GM21367 (cell line): ENCODE data around the gene ZBTB33.

ENCODE experiments used
- ATAC-seq: cut with Tn5 transposase; IDR thresholded peaks from one replicate; pipeline ENCODE4 v1.9.1; 2021; ENCODE audit not compliant: unreplicated experiment

ZBTB33 gene

DNA sequence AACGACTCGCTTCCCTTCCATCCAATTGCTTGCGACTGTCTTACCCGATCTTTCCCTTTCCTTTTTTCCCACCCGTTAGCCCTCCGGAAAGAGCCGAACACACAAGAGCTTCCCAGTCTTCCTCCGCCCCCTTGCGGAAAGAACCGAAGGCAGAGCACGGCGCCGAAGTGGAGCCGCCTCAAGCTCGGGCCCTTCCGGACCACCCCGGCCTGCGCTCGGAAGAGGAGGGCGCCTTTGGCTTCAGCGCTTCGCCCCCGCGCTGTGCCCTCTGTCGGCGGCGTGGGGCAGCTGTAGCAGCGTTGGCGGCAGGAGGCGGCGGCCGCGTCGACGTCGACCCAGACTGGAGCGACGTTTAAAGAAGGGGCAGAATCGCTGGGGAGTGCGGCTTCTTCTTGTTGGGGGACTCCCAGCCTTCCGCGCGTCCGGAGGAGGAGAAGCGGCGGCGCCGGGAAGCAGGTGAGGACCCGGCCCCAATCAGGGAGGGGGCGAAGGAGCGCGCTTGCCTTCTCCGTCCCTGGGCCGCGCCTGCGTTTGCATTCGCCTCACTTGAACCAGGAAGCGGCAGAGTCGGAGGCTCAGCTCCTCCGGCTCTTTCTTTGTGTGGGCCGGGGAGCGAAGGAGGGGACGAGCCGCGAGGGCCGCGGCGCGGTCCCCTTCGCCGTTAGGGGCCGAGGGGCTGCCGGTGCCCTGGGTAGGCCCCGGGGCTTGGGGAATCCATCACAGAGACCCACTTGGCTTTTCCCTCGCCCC lies at the start of gene ZBTB33:
TSS of gene ZBTB33 (plus strand) at position 291 of the 750 bp plus-strand sequence. CDS start 2,604 bp downstream, outside the sequence.
- peak; percentile 94 for ATAC-seq

DNA sequence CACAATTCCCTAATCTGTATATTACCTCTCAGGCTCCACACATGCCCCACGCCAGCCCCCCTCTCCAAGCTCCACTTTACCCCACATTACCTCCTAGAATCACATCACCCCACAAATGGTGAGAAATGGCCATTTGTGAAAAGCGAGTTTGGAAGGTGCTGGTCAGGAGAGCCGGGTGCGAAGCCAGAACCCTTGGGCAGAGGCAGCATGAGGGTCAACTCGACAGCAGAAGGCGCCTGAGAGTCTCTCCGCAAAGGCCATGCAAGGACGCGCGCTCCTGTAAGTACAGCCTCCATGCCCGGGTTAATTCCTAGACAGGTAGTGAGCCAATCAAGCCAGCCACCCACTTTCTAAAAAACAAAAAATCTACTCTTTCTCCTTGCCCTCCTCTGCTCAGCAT lies 49.8 kb upstream of the ZBTB33 start:
- ATAC-seq = no peak

GRCh38 chrX:120205816-120206753 lies 44.5 kb upstream of the ZBTB33 start:
- ATAC-seq = no peak

DNA sequence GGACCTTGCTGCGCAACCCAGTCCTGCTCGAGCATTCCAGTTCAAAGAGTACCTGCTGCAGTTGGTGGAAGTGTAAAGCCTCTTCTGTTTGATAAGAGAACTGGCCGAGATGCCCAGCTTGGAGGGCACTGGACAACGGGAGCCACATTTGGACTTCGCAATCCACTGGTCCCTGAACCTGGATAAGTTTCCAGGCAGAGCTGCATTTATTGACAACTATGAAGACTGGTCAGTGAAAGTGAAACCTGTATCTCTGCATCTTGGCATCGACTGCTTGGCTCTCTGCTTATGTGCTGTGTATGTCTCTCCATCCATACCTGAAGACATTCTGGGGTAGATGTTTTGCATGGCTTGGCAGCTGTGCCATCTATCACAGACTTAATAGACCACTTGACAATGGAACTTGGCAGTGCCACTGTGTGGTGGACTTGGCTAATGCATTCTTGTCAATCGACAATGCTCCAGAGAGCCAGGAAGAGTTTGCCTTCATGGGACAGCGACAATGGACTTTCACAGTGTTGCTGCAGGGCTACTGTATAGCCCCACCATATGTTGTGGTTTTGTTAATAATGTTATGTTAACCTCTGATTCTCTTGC lies 43.5 kb upstream of the ZBTB33 start:
- ATAC-seq = no peak

DNA sequence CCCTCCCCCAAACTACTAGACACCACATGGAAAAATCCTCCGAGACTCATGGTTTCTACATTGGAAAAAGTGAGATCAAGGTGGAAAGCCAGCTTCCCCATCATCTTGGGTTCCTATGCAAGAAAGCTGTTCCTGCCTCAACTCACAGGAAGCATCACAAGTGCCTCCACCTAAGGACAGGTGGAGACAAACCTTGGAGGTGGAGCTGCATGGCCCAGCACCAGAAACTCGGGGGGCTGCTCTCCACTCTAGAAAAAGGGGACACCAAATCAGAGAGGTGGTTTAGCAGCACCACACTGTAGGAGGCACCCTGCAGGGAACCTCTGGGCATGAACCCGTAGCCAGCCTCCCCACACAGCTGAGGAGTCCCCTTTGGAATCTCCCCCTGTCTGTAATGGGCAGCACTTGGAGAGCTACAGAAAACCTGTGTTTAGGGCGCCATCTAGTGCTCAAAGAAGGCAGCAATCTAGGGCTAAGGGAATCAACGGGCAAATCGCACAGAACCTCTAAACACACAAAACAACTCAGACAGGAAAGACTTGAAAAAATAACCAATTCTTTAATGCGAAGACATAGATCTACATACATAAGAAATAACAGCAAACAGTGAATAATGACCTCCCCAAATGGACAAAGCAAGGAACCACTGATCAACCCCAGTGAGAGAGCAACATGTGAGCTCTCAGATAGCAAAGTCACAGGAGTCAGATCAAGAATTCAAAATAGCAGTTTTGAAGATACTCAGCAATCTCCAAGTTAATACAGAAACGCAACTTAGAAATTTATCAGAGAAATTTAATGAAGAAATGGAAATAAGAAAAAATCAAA lies 37.0 kb upstream of the ZBTB33 start:
- ATAC-seq = no peak

- no peak for ATAC-seq
These were observed 27.2 kb upstream of the ZBTB33 start for GRCh38 chrX:120223374-120223773.

DNA sequence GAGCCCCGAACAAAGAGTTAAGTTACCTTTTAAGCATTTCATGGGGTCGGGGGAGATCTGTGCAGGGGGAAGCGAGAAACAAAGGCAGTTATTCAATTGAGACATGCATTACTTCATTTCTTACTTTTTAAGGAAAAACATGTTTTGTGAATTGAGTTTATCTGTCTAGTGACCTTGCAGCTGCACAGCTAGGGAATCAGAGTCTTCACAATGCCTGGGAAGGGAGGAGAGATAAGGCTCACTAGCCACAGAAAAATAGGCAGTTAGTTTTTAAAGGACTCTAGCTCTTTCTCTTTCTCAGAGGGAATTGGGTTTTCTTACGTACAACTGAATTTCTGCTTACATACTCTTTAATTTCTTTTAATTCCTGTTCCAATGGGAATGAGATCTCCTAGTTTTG lies 26.2 kb upstream of the ZBTB33 start:
- ATAC-seq = no peak

DNA sequence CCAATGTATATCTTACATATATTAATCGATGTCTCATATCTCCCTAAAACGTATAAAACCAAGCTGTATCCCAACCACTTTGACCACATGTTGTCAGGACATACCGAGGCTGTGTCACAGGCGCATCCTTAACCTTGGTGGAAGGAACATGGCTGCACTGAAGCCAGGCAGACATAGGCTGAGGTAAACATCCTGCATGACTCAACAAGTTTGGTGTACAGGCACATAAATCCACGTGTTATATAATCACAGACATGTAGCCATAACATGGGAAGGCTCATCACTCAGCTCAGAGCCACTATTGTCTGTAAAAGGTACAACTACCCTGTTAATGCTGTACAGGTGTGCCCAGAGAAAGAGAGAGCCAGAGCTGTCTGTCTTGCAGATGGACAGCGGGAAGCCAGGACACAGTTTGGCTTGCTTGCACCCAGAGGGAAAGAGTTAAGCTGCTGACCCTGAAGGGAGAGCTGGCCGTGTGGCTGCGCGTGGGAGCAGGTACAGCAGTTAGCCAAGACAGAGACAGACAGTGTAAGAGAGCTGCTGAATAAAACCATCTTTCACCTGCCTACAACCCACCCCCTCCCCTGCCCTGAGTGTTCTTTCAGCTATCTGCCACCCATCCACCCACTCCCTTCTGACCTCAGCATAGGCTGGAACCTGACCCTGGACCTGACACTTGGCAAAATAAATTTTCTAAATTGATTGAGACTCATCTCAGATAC lies 22.3 kb upstream of the ZBTB33 start:
- ATAC-seq = no peak

- ATAC-seq = no peak
These were observed 15.3 kb upstream of the ZBTB33 start for GRCh38 chrX:120235284-120235683.

DNA sequence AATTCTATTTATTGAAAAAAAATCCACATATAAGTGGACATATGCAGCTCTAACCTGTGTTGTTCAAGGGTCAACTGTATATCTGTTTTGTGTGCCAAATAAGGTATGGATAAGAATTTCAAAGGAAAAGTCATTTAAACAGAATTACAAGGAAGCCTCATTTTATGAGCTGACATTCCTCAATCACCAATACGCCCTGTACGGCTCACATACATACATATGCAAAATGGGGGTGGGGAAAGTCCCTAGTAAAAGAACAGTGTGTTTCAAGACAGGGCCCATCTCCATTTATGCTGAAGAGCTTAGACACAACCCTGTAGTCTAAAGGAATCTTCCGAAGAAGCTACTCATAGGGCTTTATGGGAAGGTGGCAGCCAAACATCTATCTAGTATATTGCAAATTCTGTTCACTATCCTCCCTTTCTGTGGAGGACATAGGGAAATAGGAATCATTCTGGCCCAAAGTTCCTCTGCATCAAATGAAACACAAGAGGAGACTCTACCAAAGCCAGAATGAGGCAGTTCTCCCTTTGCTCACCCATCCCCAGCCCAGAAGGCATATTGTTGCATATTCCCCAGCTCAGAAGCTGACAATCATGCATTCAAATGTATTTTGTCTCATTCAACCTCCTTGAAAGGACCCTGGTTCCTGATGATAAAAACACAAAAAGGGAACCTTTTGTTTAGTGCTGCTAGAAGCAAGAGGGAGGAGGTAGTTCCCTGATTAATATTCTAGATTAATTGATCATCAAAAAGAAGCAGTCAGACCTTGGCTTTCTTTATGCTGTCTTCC lies 13.7 kb upstream of the ZBTB33 start:
- no peak for ATAC-seq

DNA sequence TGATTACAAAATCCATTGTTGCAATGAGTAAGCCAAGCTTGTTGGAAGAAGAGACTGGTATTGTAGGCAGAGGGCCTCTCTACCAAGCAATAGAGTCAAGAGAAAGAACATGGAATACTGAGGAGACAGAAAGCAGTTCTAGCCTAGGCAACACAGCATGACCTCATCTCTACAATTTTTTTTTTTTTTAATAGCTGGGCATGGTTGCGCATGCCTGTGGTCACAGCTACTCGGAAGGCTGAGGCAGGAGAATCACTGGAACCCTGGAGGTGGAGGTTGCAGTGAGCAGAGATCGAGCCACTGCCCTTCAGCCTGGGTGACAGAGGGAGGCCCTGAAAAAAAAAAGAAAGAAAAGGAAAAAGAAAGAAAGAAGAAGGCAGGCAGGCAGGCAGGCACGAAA lies 11.7 kb upstream of the ZBTB33 start:
- ATAC-seq = no peak

DNA sequence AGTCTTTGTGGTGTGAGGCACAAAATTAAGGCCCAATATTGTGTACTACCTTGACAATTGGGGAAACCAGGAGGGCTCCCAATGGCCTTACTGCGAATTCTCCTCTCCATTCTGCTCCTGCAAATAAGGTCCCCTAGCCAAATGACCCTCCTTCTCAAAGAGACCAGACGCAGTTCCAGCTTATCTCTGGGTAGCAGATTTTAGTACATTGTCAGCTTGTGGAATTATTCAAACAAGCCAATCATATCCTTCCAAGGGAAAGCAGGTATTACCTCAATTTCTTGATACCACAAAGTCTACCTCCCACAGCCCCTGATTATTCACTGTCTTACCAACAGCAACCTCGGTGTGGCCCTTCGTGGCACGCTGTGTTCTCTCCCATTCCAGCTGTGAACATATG lies 7.8 kb upstream of the ZBTB33 start:
- ATAC-seq = no peak

GRCh38 chrX:120244395-120244734 lies 6.2 kb upstream of the ZBTB33 start:
- no peak for ATAC-seq

DNA sequence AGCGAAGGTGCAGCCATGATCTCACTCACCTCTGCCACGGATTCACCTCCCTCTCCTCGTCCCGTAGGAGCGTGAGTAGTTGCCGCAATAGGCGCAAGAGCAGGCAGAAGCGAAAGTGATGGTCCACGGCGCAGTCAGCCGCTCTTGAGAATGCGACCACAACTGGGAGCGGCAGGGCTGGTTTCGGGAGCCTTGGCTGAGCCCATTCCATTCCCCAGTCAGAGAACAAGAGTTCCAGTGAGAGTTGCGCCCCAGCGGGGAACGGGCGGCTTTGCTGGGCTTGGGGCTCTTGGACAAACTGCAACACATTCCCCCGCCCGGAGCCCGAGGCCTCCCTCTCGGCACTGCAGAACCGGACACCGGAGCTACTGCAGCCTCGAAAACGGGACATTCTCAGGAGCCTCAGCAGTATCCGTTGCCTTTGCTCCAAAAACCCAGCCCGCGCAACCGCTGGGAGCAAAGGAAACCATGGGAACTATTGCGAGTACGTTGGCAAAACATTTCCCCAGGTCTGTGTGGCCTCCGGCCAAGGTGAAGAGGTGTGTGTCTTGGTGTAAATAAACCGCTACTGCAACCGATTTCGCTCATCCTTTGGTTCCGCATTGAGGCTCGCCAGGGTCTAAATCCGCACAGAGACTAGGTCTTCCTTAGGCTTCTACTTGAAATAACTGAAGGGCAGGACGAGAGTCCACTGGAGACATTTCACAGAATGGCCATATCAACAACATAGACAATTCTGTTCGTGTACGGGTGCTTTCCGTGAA lies 5.7 kb upstream of the ZBTB33 start:
- ATAC-seq = peak; percentile 74

GRCh38 chrX:120251471-120252011 lies 929 bp downstream of the ZBTB33 start:
- ATAC-seq = no peak

DNA sequence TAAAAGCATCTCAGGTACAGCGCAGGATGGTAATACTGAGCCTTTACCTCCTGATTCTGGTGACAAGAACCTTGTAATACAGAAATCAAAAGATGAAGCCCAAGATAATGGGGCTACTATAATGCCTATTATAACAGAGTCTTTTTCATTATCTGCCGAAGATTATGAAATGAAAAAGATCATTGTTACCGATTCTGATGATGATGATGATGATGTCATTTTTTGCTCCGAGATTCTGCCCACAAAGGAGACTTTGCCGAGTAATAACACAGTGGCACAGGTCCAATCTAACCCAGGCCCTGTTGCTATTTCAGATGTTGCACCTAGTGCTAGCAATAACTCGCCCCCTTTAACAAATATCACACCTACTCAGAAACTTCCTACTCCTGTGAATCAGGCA lies 3.2 kb downstream of the ZBTB33 start:
- ATAC-seq = no peak

- no peak for ATAC-seq
These were observed 9.8 kb downstream of the ZBTB33 start for GRCh38 chrX:120260369-120260768.
